Heart left ventricle (tissue), 13 donors: ENCODE data around the gene HNF1B.

Source experiments
- CTCF ChIP-seq, 12 donors: fragments of 200-600 bp; sonication (generic) in 4 of 12; IDR thresholded peaks; one replicate each; pipeline versions ENCODE4 v1.5.0 to v1.8.0; 2018 to 2022; ENCODE audit warnings: antibody characterized with exemption in 12 of 12, mild to moderate bottlenecking in 5 of 12
- POLR2A ChIP-seq, 2 donors: fragments of 450-650 bp; IDR thresholded peaks; one replicate each; pipeline ENCODE4 v1.6.1; 2017; ENCODE audit warnings: antibody characterized with exemption in 2 of 2, mild to moderate bottlenecking in 2 of 2, moderate library complexity in 2 of 2
- donor health status: ischemic (EF 13 %, LVEDD 7.1; RV severe dilation, severe dysfunction).
- donor health status: DM: no; HTN: yes; CAD: no.
- donor health status: DM: no; HTN: no; CAD: no.
- donor health status: ischemic (EF 25% LVEDD 6.9; RV normal size, moderate dysfunction).
- donor health status: ischemic (EF 25% LVEDD 5.7; RV mildly dilated, moderate dysfunction).
- donor health status: ischemic (EF 35%, LVEDD 5.7; RV mildly dilated, moderate dysfunction).
- donor health status: nonischemic (EF 11% LVEDD 7.7; RV severe dilation, severe dysfunction).
- donor health status: DM: yes; HTN: yes; CAD: no.
- donor health status: PGD.
- donor health status: ischemic (EF 29% LVEDD 5.4; RV normal size, mild dysfunction).
- donor health status: nonischemic (EF 23%, LVEDD 6.1; RV moderate dilation, normal function).

- no peak for TF ChIP-seq POLR2A (IDR thresholded peaks at IDR 0.05)
- no peak for TF ChIP-seq CTCF (IDR thresholded peaks at IDR 0.05)
These were observed 14.3 kb upstream of the HNF1B start for GRCh38 chr17:37759014-37759637.
